ENCODE results near the gene ZNF157. TPM values are rescaled to one million over a fixed set of nuclear protein-coding genes. Genes with fewer than 3 reads are reported as not detected.

Gene ZNF157
- total RNA-seq, 2 donors from 2014 or later: 0.97 to 1.3 TPM

DNA sequence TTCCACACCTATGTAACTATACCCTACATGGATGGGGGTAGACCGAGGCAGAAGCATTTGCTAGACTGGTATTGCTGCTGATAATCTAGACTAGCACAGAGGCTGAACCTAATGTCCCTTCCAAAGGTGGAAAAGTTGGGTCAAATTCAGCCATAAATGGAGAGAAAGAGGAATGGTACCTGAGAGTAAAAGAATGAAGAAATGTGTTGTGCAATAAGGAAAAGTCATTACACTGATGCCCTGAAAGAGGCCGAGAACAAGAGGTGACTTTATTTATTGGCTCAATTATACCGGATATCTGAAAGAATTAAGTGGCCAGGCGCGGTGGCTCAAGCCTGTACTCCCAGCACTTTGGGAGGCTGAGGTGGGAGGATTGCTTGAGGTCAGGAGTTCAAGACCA, 60.5 kb downstream of the ZNF157 start:
- no peak for DNase-seq
- H3K27ac ChIP-seq (ENCODE audit: low read depth, low read length): no peak overlapping the region
- no peaks in the 10 kb centered on the region for H3K9me3 ChIP-seq (ENCODE audit: control insufficient read depth, low read length)
- Mint-ChIP-seq H3K9me3 (peaks cover 68% of the 10 kb centered on the region), H3K4me1 (no peaks in the 10 kb centered on the region), H3K36me3 (ENCODE audit: low read depth) (no peaks in the 10 kb centered on the region), H3K27ac (no peak overlapping the region), H3K27me3 (ENCODE audit: insufficient read depth) (peaks cover 2% of the 10 kb centered on the region), H3K4me3 (no peak overlapping the region)
- no peaks in the 10 kb centered on the region for H3K36me3 ChIP-seq (ENCODE audit: control insufficient read depth, insufficient read depth, low read length)
- TF ChIP-seq, protein P1, sequence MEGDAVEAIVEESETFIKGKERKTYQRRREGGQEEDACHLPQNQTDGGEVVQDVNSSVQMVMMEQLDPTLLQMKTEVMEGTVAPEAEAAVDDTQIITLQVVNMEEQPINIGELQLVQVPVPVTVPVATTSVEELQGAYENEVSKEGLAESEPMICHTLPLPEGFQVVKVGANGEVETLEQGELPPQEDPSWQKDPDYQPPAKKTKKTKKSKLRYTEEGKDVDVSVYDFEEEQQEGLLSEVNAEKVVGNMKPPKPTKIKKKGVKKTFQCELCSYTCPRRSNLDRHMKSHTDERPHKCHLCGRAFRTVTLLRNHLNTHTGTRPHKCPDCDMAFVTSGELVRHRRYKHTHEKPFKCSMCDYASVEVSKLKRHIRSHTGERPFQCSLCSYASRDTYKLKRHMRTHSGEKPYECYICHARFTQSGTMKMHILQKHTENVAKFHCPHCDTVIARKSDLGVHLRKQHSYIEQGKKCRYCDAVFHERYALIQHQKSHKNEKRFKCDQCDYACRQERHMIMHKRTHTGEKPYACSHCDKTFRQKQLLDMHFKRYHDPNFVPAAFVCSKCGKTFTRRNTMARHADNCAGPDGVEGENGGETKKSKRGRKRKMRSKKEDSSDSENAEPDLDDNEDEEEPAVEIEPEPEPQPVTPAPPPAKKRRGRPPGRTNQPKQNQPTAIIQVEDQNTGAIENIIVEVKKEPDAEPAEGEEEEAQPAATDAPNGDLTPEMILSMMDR (conservative IDR thresholded peaks at IDR 0.05): no peak
- H3K9ac ChIP-seq (ENCODE audit: extremely low read depth, low read length, poor library complexity, severe bottlenecking): no peak overlapping the region
- no peaks in the 10 kb centered on the region for H3K4me1 ChIP-seq (ENCODE audit: control insufficient read depth, insufficient read depth, low read length)
- 94 to 100% methylated on average over 1 to 5 of the region's 5 CpGs for WGBS, 2 experiments (ENCODE audit: insufficient coverage in 1 of 2, insufficient read length in 1 of 2)
- no peaks in the 10 kb centered on the region for H3K27me3 ChIP-seq (ENCODE audit: control insufficient read depth, insufficient read depth, low read length, poor library complexity, severe bottlenecking)
- no peak overlapping the region for H3K4me3 ChIP-seq (ENCODE audit: low read length)

GRCh38 chrX:47446431-47446830, 76.1 kb downstream of the ZNF157 start:
- H3K4me1 Mint-ChIP-seq: no peaks in the 10 kb centered on the region
- TF ChIP-seq, protein P1 (conservative IDR thresholded peaks at IDR 0.05): no peak
- H3K9me3 Mint-ChIP-seq: peaks cover 87% of the 10 kb centered on the region
- H3K4me1 ChIP-seq (ENCODE audit: control insufficient read depth, insufficient read depth, low read length): no peaks in the 10 kb centered on the region
- peaks cover 15% of the 10 kb centered on the region for H3K36me3 ChIP-seq (ENCODE audit: control insufficient read depth, insufficient read depth, low read length)
- no peaks in the 10 kb centered on the region for H3K27me3 Mint-ChIP-seq (ENCODE audit: insufficient read depth)
- no peak overlapping the region for H3K4me3 ChIP-seq (ENCODE audit: low read length)
- H3K4me3 Mint-ChIP-seq: no peak overlapping the region
- no peak overlapping the region for H3K27ac ChIP-seq (ENCODE audit: low read depth, low read length)
- no peak for DNase-seq
- peaks cover 41% of the 10 kb centered on the region for H3K36me3 Mint-ChIP-seq (ENCODE audit: low read depth)
- H3K27me3 ChIP-seq (ENCODE audit: control insufficient read depth, insufficient read depth, low read length, poor library complexity, severe bottlenecking): no peaks in the 10 kb centered on the region
- H3K9ac ChIP-seq (ENCODE audit: extremely low read depth, low read length, poor library complexity, severe bottlenecking): no peak overlapping the region
- no peak overlapping the region for H3K27ac Mint-ChIP-seq
- 90 to 93% methylated on average over 2 of the region's 2 CpGs for WGBS, 2 experiments (ENCODE audit: insufficient coverage in 1 of 2, insufficient read length in 1 of 2)
- H3K9me3 ChIP-seq (ENCODE audit: control insufficient read depth, low read length): peaks cover 33% of the 10 kb centered on the region

GRCh38 chrX:47446971-47447370, 76.6 kb downstream of the ZNF157 start:
- Histone ChIP-seq H3K36me3 (ENCODE audit: control insufficient read depth, insufficient read depth, low read length) (peaks cover 15% of the 10 kb centered on the region), H3K9me3 (ENCODE audit: control insufficient read depth, low read length) (peaks cover 33% of the 10 kb centered on the region), H3K9ac (ENCODE audit: extremely low read depth, low read length, poor library complexity, severe bottlenecking) (no peak overlapping the region), H3K27ac (ENCODE audit: low read depth, low read length) (no peak overlapping the region), H3K4me1 (ENCODE audit: control insufficient read depth, insufficient read depth, low read length) (no peaks in the 10 kb centered on the region), H3K4me3 (ENCODE audit: low read length) (no peak overlapping the region), H3K27me3 (ENCODE audit: control insufficient read depth, insufficient read depth, low read length, poor library complexity, severe bottlenecking) (no peaks in the 10 kb centered on the region)
- DNase-seq: no peak
- H3K27me3 Mint-ChIP-seq (ENCODE audit: insufficient read depth): no peaks in the 10 kb centered on the region
- H3K4me1 Mint-ChIP-seq: no peaks in the 10 kb centered on the region
- TF ChIP-seq, protein P1 (conservative IDR thresholded peaks at IDR 0.05): no peak
- H3K36me3 Mint-ChIP-seq (ENCODE audit: low read depth): peaks cover 44% of the 10 kb centered on the region
- no peak overlapping the region for H3K4me3 Mint-ChIP-seq
- no peak overlapping the region for H3K27ac Mint-ChIP-seq
- peaks cover 85% of the 10 kb centered on the region for H3K9me3 Mint-ChIP-seq
- 76 to 92% methylated on average over 2 of the region's 2 CpGs for WGBS, 2 experiments (ENCODE audit: insufficient coverage in 1 of 2, insufficient read length in 1 of 2)
